HEK293 (cell line): ENCODE measurements around the gene RHOG.

ENCODE experiments used
- CTCF ChIA-PET: fragments of 350-600 bp; formaldehyde crosslinking; extraction: SDS; loops from one replicate; lab custom pipeline; 2021; ENCODE audit warnings: antibody characterized with exemption; lab: Yijun Ruan, JAX
- POLR2A ChIA-PET: fragments of 300-600 bp; formaldehyde crosslinking; extraction: SDS; loops from one replicate; lab custom pipeline; 2020; ENCODE audit warnings: antibody characterized with exemption, inconsistent platforms; lab: Yijun Ruan, JAX
- H3K27ac ChIP-seq: fragments of 200-500 bp; sonication (Bioruptor generic); 2 replicates; pipeline ENCODE4 v1.5.1; 2014; ENCODE audit warnings: low read depth, low read length, control low read depth, inconsistent platforms; ENCODE audit errors: extremely low read depth
- H3K36me3 ChIP-seq, 2 experiments: fragments of 200-500 bp in 1 of 2; sonication (Bioruptor generic) in 1 of 2; 1 replicate in 1 of 2; 2 replicates in 1 of 2; pipeline ENCODE4 v1.5.1; 2014 to 2017; ENCODE audit warnings: inconsistent platforms in 2 of 2, low read length in 2 of 2; ENCODE audit not compliant: control insufficient read depth in 2 of 2, insufficient read depth in 1 of 2
- H3K4me1 ChIP-seq: fragments of 200-500 bp; sonication (Bioruptor generic); 2 replicates; pipeline ENCODE4 v1.5.1; 2014; ENCODE audit warnings: mild to moderate bottlenecking, low read length, inconsistent platforms; ENCODE audit not compliant: control insufficient read depth, insufficient read depth
- H3K4me3 ChIP-seq: 2 replicates; pipeline ENCODE4 v1.5.1; 2011; ENCODE audit warnings: low read depth, mild to moderate bottlenecking, control low read depth, low read length, moderate library complexity
- H3K9me3 ChIP-seq: fragments of 200-500 bp; sonication (Bioruptor generic); 2 replicates; pipeline ENCODE4 v1.5.1; 2014; ENCODE audit warnings: low read depth, low read length, inconsistent platforms; ENCODE audit not compliant: control insufficient read depth, insufficient read depth
- ATF2 ChIP-seq: fragments of 450-650 bp; formaldehyde crosslinking; IDR thresholded peaks from 2 replicates; pipeline ENCODE4 v1.5.1; 2016; ENCODE audit warnings: missing biosample characterization, missing genetic modification characterization, low read depth
- ELK4 ChIP-seq: IDR thresholded peaks from 2 replicates; pipeline ENCODE4 v1.6.1; 2011; ENCODE audit warnings: mild to moderate bottlenecking, low read depth, low read length, borderline replicate concordance
- GLI2 ChIP-seq: fragments of 450-650 bp; formaldehyde crosslinking; IDR thresholded peaks from 2 replicates; pipeline ENCODE4; 2017; ENCODE audit warnings: missing biosample characterization, missing genetic modification characterization, low read depth, borderline replicate concordance
- INSM2 ChIP-seq: fragments of 450-650 bp; formaldehyde crosslinking; IDR thresholded peaks from 2 replicates; pipeline ENCODE4 v1.5.1; 2016; ENCODE audit warnings: missing biosample characterization, missing genetic modification characterization
- MYNN ChIP-seq: fragments of 450-650 bp; formaldehyde crosslinking; IDR thresholded peaks from 2 replicates; pipeline ENCODE4 v1.5.1; 2016; ENCODE audit warnings: missing biosample characterization, missing genetic modification characterization, borderline replicate concordance
- SETDB1 ChIP-seq: IDR thresholded peaks from one replicate; pipeline ENCODE4 v1.6.1; 2017; ENCODE audit warnings: mild to moderate bottlenecking, low read length, moderate library complexity, mixed read lengths; ENCODE audit not compliant: insufficient read length
- TCF7L2 ChIP-seq: IDR thresholded peaks from 2 replicates; pipeline ENCODE4 v1.6.1; 2011; ENCODE audit warnings: low read depth, mild to moderate bottlenecking, inconsistent platforms, low read length, moderate library complexity, borderline replicate concordance
- ZBTB8A ChIP-seq: fragments of 450-650 bp; formaldehyde crosslinking; IDR thresholded peaks from 2 replicates; pipeline ENCODE4 v1.5.1; 2016; ENCODE audit warnings: missing biosample characterization, missing genetic modification characterization
- ZIC2 ChIP-seq: fragments of 450-650 bp; formaldehyde crosslinking; IDR thresholded peaks from 2 replicates; pipeline ENCODE4 v1.5.1; 2016; ENCODE audit warnings: missing biosample characterization, missing genetic modification characterization
- ZNF157 ChIP-seq: fragments of 450-650 bp; formaldehyde crosslinking; IDR thresholded peaks from 2 replicates; pipeline ENCODE4 v1.5.1; 2016; ENCODE audit warnings: missing biosample characterization, missing genetic modification characterization
- ZNF19 ChIP-seq: fragments of 450-650 bp; formaldehyde crosslinking; IDR thresholded peaks from 2 replicates; pipeline ENCODE4; 2016; ENCODE audit warnings: missing biosample characterization, missing genetic modification characterization, low read depth
- ZNF202 ChIP-seq: fragments of 450-650 bp; formaldehyde crosslinking; IDR thresholded peaks from 2 replicates; pipeline ENCODE4 v1.5.1; 2016; ENCODE audit warnings: missing biosample characterization, missing genetic modification characterization, borderline replicate concordance
- ZNF214 ChIP-seq: fragments of 450-650 bp; formaldehyde crosslinking; IDR thresholded peaks from 2 replicates; pipeline ENCODE4 v1.5.1; 2017; ENCODE audit warnings: missing biosample characterization, mild to moderate bottlenecking, missing genetic modification characterization, borderline replicate concordance
- ZNF248 ChIP-seq: fragments of 450-650 bp; formaldehyde crosslinking; IDR thresholded peaks from 2 replicates; pipeline ENCODE4 v1.5.1; 2017; ENCODE audit warnings: missing biosample characterization, missing genetic modification characterization
- ZNF544 ChIP-seq: fragments of 450-650 bp; formaldehyde crosslinking; IDR thresholded peaks from 2 replicates; pipeline ENCODE4 v1.5.0; 2017; ENCODE audit warnings: missing biosample characterization, missing genetic modification characterization
- ZNF560 ChIP-seq: fragments of 450-650 bp; formaldehyde crosslinking; IDR thresholded peaks from 2 replicates; pipeline ENCODE4 v1.5.1; 2017; ENCODE audit warnings: missing biosample characterization, missing genetic modification characterization, borderline replicate concordance
- ZNF624 ChIP-seq: fragments of 450-650 bp; formaldehyde crosslinking; IDR thresholded peaks from 2 replicates; pipeline ENCODE4 v1.5.1; 2017; ENCODE audit warnings: missing biosample characterization, missing genetic modification characterization
- ZNF777 ChIP-seq: fragments of 450-650 bp; formaldehyde crosslinking; IDR thresholded peaks from 2 replicates; pipeline ENCODE4 v1.5.1; 2017; ENCODE audit warnings: missing biosample characterization, missing genetic modification characterization, borderline replicate concordance
- TF ChIP-seq, protein P1 (sequence below): sonication (generic); formaldehyde crosslinking; IDR thresholded peaks from 2 replicates; pipeline ENCODE4 v1.8.1; 2022; ENCODE audit warnings: mild to moderate bottlenecking, moderate library complexity, missing genetic modification reagents
- TF ChIP-seq, protein P2 (sequence below): fragments of 450-650 bp; formaldehyde crosslinking; IDR thresholded peaks from 2 replicates; pipeline ENCODE4 v1.5.1; 2016; ENCODE audit warnings: missing biosample characterization, missing genetic modification characterization
- TF ChIP-seq, protein P3 (sequence below): fragments of 450-650 bp; formaldehyde crosslinking; conservative IDR thresholded peaks from 2 replicates; pipeline ENCODE4 v1.5.1; 2016; ENCODE audit warnings: low read depth, missing biosample characterization, missing genetic modification characterization
- TF ChIP-seq, protein P4 (sequence below): fragments of 450-650 bp; formaldehyde crosslinking; IDR thresholded peaks from 2 replicates; pipeline ENCODE4 v1.5.1; 2016; ENCODE audit warnings: missing biosample characterization, missing genetic modification characterization

Gene RHOG

DNA sequence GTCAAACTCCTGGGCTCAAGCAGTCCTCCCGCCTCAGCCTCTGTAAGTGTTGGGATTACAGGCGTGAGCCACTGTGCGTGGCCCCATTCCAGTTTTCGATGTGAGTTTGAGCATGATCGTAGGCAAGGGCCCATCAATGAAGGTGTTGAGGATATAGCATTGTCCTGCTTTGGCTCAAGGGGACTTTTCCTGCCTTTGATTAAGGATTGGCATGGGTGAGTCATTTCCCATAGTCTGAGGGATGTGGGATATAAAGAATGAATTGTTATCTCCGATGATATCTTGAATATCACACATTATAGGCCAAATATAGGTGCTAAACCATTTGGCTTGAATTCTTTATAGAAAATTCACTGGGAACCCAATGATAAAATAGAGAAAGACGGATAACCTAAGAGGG, 45.1 kb upstream of the RHOG start (continued):
- TF ChIP-seq TCF7L2 (no peak), ZNF544 (tag by site-specific recombination) (no peak), ZNF248 (no peak), GLI2 (tag by site-specific recombination) (no peak), SETDB1 (no peak), ZNF624 (tag by site-specific recombination) (no peak), ZBTB8A (tag by site-specific recombination) (no peak), ATF2 (tag by site-specific recombination) (no peak), ZNF157 (tag by site-specific recombination) (no peak), ZNF202 (tag by site-specific recombination) (no peak)

GRCh38 chr11:3882655-3883054, 41.9 kb upstream of the RHOG start:
- ChIA-PET CTCF (interaction anchor here (1.9 kb wide), 1 partner anchor 28 kb away, joined by 8 read pairs; the partner anchor contains the start of gene STIM1), POLR2A (no interaction called here)
- Histone ChIP-seq H3K27ac (no peak overlapping the region), H3K9me3 (no peaks in the 10 kb centered on the region), H3K36me3 (no peaks in the 10 kb centered on the region), H3K4me3 (no peak overlapping the region), H3K4me1 (no peaks in the 10 kb centered on the region; the same call in 1 of the 2 replicates)
- TF ChIP-seq, protein P1, sequence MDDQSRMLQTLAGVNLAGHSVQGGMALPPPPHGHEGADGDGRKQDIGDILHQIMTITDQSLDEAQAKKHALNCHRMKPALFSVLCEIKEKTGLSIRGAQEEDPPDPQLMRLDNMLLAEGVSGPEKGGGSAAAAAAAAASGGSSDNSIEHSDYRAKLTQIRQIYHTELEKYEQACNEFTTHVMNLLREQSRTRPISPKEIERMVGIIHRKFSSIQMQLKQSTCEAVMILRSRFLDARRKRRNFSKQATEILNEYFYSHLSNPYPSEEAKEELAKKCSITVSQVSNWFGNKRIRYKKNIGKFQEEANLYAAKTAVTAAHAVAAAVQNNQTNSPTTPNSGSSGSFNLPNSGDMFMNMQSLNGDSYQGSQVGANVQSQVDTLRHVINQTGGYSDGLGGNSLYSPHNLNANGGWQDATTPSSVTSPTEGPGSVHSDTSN (CRISPR knock-in tag), result no peak
- TF ChIP-seq, protein P2, sequence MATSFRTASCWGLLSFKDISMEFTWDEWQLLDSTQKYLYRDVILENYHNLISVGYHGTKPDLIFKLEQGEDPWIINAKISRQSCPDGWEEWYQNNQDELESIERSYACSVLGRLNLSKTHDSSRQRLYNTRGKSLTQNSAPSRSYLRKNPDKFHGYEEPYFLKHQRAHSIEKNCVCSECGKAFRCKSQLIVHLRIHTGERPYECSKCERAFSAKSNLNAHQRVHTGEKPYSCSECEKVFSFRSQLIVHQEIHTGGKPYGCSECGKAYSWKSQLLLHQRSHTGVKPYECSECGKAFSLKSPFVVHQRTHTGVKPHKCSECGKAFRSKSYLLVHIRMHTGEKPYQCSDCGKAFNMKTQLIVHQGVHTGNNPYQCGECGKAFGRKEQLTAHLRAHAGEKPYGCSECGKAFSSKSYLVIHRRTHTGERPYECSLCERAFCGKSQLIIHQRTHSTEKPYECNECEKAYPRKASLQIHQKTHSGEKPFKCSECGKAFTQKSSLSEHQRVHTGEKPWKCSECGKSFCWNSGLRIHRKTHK (tag by site-specific recombination), result no peak
- TF ChIP-seq, protein P3, sequence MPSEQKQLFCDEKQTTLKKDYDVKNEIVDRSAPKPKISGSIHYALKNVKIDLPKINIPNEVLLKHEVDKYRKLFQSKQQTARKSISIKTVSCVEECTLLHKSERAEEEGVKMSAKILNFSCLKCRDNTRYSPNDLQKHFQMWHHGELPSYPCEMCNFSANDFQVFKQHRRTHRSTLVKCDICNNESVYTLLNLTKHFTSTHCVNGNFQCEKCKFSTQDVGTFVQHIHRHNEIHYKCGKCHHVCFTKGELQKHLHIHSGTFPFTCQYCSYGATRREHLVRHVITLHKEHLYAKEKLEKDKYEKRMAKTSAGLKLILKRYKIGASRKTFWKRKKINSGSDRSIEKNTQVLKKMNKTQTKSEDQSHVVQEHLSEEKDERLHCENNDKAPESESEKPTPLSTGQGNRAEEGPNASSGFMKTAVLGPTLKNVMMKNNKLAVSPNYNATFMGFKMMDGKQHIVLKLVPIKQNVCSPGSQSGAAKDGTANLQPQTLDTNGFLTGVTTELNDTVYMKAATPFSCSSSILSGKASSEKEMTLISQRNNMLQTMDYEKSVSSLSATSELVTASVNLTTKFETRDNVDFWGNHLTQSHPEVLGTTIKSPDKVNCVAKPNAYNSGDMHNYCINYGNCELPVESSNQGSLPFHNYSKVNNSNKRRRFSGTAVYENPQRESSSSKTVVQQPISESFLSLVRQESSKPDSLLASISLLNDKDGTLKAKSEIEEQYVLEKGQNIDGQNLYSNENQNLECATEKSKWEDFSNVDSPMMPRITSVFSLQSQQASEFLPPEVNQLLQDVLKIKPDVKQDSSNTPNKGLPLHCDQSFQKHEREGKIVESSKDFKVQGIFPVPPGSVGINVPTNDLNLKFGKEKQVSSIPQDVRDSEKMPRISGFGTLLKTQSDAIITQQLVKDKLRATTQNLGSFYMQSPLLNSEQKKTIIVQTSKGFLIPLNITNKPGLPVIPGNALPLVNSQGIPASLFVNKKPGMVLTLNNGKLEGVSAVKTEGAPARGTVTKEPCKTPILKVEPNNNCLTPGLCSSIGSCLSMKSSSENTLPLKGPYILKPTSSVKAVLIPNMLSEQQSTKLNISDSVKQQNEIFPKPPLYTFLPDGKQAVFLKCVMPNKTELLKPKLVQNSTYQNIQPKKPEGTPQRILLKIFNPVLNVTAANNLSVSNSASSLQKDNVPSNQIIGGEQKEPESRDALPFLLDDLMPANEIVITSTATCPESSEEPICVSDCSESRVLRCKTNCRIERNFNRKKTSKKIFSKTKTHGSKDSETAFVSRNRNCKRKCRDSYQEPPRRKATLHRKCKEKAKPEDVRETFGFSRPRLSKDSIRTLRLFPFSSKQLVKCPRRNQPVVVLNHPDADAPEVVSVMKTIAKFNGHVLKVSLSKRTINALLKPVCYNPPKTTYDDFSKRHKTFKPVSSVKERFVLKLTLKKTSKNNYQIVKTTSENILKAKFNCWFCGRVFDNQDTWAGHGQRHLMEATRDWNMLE, result no peak
- TF ChIP-seq ZNF19 (tag by site-specific recombination) (no peak), ZNF214 (tag by site-specific recombination) (no peak), ZNF777 (no peak), ZNF544 (tag by site-specific recombination) (no peak), INSM2 (tag by site-specific recombination) (no peak), ZNF624 (tag by site-specific recombination) (no peak), ELK4 (no peak), MYNN (tag by site-specific recombination) (no peak), ZNF560 (no peak), ZIC2 (tag by site-specific recombination) (no peak), GLI2 (tag by site-specific recombination) (no peak)
- TF ChIP-seq, protein P4, sequence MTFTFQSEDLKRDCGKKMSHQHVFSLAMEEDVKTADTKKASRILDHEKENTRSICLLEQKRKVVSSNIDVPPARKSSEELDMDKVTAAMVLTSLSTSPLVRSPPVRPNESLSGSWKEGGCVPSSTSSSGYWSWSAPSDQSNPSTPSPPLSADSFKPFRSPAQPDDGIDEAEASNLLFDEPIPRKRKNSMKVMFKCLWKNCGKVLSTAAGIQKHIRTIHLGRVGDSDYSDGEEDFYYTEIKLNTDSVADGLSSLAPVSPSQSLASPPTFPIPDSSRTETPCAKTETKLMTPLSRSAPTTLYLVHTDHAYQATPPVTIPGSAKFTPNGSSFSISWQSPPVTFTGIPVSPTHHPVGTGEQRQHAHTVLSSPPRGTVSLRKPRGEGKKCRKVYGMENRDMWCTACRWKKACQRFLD (tag by site-specific recombination), result no peak
